ENCODE results near the gene SSH3.

The SSH3 gene

GRCh38 chr11:67280341-67280787 is 23.0 kb upstream of the SSH3 start:
- no peak for DNase-seq

- DNase-seq, result no peak
Observed at GRCh38 chr11:67280788-67281551, 22.4 kb upstream of the SSH3 start.

GRCh38 chr11:67281552-67282150 is 21.7 kb upstream of the SSH3 start:
- no peak for DNase-seq

GRCh38 chr11:67282155-67282875 is 21.0 kb upstream of the SSH3 start:
- no peak for DNase-seq

- no peak for DNase-seq
Observed at GRCh38 chr11:67282876-67283371, 20.4 kb upstream of the SSH3 start.

- no peak for DNase-seq
Observed at GRCh38 chr11:67283481-67283963, 19.8 kb upstream of the SSH3 start.

GRCh38 chr11:67284811-67285540 is 18.4 kb upstream of the SSH3 start:
- DNase-seq, result no peak

- peak; percentile 76 for DNase-seq
Observed at GRCh38 chr11:67285541-67286498, 17.5 kb upstream of the SSH3 start.

- DNase-seq, result no peak
Observed at GRCh38 chr11:67286621-67287333, 16.6 kb upstream of the SSH3 start.

GRCh38 chr11:67287355-67288197 is 15.8 kb upstream of the SSH3 start:
- DNase-seq, result no peak

- DNase-seq, result no peak
Observed at GRCh38 chr11:67288198-67288451, 15.2 kb upstream of the SSH3 start.

- DNase-seq, result peak; percentile 87
Observed at GRCh38 chr11:67288452-67289225, 14.7 kb upstream of the SSH3 start.

GRCh38 chr11:67289226-67289650 is 14.1 kb upstream of the SSH3 start, which contains the start of gene ANKRD13D:
TSS of gene ANKRD13D (plus strand) at chr11:67289303. CDS start at chr11:67289461, 158 bp downstream.
- no peak for DNase-seq

GRCh38 chr11:67289651-67290479 is 13.5 kb upstream of the SSH3 start:
- no peak for DNase-seq

- DNase-seq, result no peak
Observed at GRCh38 chr11:67290801-67291200, 12.5 kb upstream of the SSH3 start.

GRCh38 chr11:67291481-67292381 is 11.6 kb upstream of the SSH3 start:
- DNase-seq, result no peak

GRCh38 chr11:67292671-67293070 is 10.7 kb upstream of the SSH3 start:
- DNase-seq, result no peak

All from activated gamma-delta T cell (primary cell).